NCI-H1417 (cell line): Measurements from ENCODE around the gene IPCEF1.
A peak's percentile ranks its signal among the peaks of the same experiment; 100 is the strongest.
"Not testable (repeated sequence)": the region's sequence is repeated elsewhere in the genome, so short reads cannot be mapped to it uniquely, and the experiment has no call there.

Experiments
- DNase-seq, 3 experiments: peaks; one replicate each; lab custom pipeline; 2025; lab: John Stamatoyannopoulos, UW

IPCEF1 gene

GRCh38 chr6:154246723-154247118 is 109.9 kb downstream of the IPCEF1 start:
- DNase-seq: no peak

- no peak for DNase-seq
Observed at GRCh38 chr6:154245506-154245905, 111.1 kb downstream of the IPCEF1 start.

GRCh38 chr6:154243793-154244750 is 112.5 kb downstream of the IPCEF1 start:
- peak in 2 of 3 experiments; percentile 39 to 79 for DNase-seq

- DNase-seq: no peak
Observed at GRCh38 chr6:154242617-154243357, 113.8 kb downstream of the IPCEF1 start.

GRCh38 chr6:154241581-154241980 is 115.0 kb downstream of the IPCEF1 start:
- DNase-seq: no peak

GRCh38 chr6:154241061-154241460 is 115.5 kb downstream of the IPCEF1 start:
- DNase-seq: not testable (repeated sequence)

GRCh38 chr6:154239392-154239791 is 117.2 kb downstream of the IPCEF1 start:
- no peak for DNase-seq

GRCh38 chr6:154238831-154239230 is 117.8 kb downstream of the IPCEF1 start:
- DNase-seq: no peak

GRCh38 chr6:154236646-154237301 is 119.8 kb downstream of the IPCEF1 start:
- no peak for DNase-seq

- DNase-seq: no peak
Observed at GRCh38 chr6:154234019-154234772, 122.4 kb downstream of the IPCEF1 start.

GRCh38 chr6:154233383-154233782 is 123.2 kb downstream of the IPCEF1 start:
- DNase-seq: no peak

- DNase-seq: no peak
Observed at GRCh38 chr6:154232013-154232910, 124.3 kb downstream of the IPCEF1 start.

GRCh38 chr6:154230910-154231595 is 125.5 kb downstream of the IPCEF1 start:
- no peak for DNase-seq

- no peak for DNase-seq
Observed at GRCh38 chr6:154230393-154230792, 126.2 kb downstream of the IPCEF1 start.

GRCh38 chr6:154229786-154230185 is 126.8 kb downstream of the IPCEF1 start:
- DNase-seq: no peak

GRCh38 chr6:154228521-154228905 is 128.1 kb downstream of the IPCEF1 start:
- no peak for DNase-seq

- no peak for DNase-seq
Observed at GRCh38 chr6:154227862-154228520, 128.6 kb downstream of the IPCEF1 start.

GRCh38 chr6:154226461-154226860 is 130.1 kb downstream of the IPCEF1 start:
- DNase-seq: no peak

- no peak for DNase-seq
Observed at GRCh38 chr6:154223296-154223695, 133.3 kb downstream of the IPCEF1 start.

GRCh38 chr6:154222716-154223115 is 133.9 kb downstream of the IPCEF1 start:
- no peak for DNase-seq
